Cardiac muscle cell (in vitro differentiated cells and primary cell): ENCODE data around the gene UBR4. TPM values are rescaled to one million over a fixed set of nuclear protein-coding genes. Genes with fewer than 3 reads are reported as not detected.
A peak's percentile ranks its signal among the peaks of the same experiment; 100 is the strongest.

Source experiments
- DNase-seq, 2 donors: peaks; one replicate each; pipeline versions ENCODE4 v3.0.0 to v3.0.0-alpha.2; 2010 to 2017; ENCODE audit warnings: low read depth in 1 of 2, low spot score in 1 of 2
- H3K27ac ChIP-seq: fragments of 200-600 bp; sonication (generic); 2 replicates; pipeline ENCODE4 v1.5.1; 2016
- H3K27me3 ChIP-seq: fragments of 200-600 bp; sonication (generic); 2 replicates; pipeline ENCODE4 v1.6.0; 2016; ENCODE audit warnings: control low read depth
- H3K36me3 ChIP-seq: fragments of 200-600 bp; sonication (generic); 2 replicates; pipeline ENCODE4 v1.5.1; 2016; ENCODE audit warnings: control low read depth
- H3K4me1 ChIP-seq: fragments of 200-600 bp; sonication (generic); 2 replicates; pipeline ENCODE4 v1.8.1; 2017; ENCODE audit warnings: low read depth, mild to moderate bottlenecking, mixed run types
- H3K4me3 ChIP-seq: fragments of 200-600 bp; sonication (generic); 2 replicates; pipeline ENCODE4 v1.5.1; 2016; ENCODE audit warnings: mild to moderate bottlenecking
- H3K9me3 ChIP-seq: fragments of 200-600 bp; sonication (generic); 2 replicates; pipeline ENCODE4 v1.5.1; 2017; ENCODE audit warnings: low read depth, mild to moderate bottlenecking, control low read depth
- polyA plus RNA-seq: library from polyadenylated mRNA; unstranded; fragments of >200 nt; fragmentation: Nextera tagmentation; extraction: Ambion mirVana; gene quantifications from 2 replicates; pipeline ENCODE4 v1.2.1, GENCODE V29; 2016
- total RNA-seq: library from RNA; depleted of rRNA; stranded (reverse); fragments of >200 nt; gene quantifications from 2 replicates; pipeline ENCODE4 v1.2.3, GENCODE V29; 2016
- TF ChIP-seq, protein P1 (sequence below): IDR thresholded peaks from 2 replicates; pipeline ENCODE4 v1.5.1; 2012; ENCODE audit warnings: low read depth, mild to moderate bottlenecking, low read length

Gene UBR4
- total and polyA plus RNA-seq, 2 experiments from 2014 or later: 76.4 to 206 TPM

DNA sequence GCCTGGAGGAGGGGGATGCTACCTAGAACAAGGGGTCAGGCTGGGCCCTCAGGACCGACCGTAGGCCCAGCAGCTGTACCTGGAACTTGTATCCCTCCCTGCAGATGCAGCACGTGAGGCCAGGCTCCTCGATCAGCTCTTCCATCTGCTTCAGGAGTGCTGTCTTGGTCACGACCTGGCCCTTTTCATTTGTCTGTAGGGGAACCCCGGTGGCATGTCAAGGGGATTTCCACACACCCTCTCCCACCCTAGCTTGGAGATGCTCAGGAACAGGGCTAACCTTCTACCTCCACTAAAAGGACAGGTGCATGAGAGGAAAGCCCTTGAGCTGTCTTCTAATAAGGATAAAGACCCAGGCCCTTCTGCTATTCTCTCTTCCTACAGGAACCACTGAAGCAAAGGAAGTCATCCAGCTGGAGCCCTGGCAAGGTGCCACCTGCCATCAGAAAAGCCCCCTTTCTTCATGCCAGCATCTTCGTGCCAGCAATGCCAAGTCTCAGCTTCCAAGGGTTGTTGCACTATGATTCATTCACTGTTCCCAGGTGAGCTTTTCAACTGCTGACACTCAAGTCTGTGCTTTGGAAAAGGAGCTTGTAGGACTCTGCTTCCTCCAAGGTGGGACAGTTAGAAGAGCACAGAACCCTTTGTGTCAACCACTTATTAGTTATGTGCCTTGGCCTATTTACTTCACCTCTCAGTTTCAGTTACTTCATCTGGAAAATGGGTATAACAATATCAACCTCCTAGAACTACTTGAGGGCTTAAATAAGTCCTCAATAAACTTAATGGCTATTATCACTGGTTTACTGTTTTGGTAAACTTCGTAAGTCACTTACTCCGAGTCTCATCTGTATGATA lies 122.1 kb downstream of the UBR4 start:
- H3K9me3 ChIP-seq: no peaks in the 10 kb centered on the region
- peaks cover 96% of the 10 kb centered on the region for H3K36me3 ChIP-seq
- TF ChIP-seq, protein P1, sequence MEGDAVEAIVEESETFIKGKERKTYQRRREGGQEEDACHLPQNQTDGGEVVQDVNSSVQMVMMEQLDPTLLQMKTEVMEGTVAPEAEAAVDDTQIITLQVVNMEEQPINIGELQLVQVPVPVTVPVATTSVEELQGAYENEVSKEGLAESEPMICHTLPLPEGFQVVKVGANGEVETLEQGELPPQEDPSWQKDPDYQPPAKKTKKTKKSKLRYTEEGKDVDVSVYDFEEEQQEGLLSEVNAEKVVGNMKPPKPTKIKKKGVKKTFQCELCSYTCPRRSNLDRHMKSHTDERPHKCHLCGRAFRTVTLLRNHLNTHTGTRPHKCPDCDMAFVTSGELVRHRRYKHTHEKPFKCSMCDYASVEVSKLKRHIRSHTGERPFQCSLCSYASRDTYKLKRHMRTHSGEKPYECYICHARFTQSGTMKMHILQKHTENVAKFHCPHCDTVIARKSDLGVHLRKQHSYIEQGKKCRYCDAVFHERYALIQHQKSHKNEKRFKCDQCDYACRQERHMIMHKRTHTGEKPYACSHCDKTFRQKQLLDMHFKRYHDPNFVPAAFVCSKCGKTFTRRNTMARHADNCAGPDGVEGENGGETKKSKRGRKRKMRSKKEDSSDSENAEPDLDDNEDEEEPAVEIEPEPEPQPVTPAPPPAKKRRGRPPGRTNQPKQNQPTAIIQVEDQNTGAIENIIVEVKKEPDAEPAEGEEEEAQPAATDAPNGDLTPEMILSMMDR: no peak
- no peaks in the 10 kb centered on the region for H3K27me3 ChIP-seq
- no peaks in the 10 kb centered on the region for H3K4me1 ChIP-seq
- no peak for DNase-seq
- H3K4me3 ChIP-seq: no peak overlapping the region
- H3K27ac ChIP-seq: no peak overlapping the region

DNA sequence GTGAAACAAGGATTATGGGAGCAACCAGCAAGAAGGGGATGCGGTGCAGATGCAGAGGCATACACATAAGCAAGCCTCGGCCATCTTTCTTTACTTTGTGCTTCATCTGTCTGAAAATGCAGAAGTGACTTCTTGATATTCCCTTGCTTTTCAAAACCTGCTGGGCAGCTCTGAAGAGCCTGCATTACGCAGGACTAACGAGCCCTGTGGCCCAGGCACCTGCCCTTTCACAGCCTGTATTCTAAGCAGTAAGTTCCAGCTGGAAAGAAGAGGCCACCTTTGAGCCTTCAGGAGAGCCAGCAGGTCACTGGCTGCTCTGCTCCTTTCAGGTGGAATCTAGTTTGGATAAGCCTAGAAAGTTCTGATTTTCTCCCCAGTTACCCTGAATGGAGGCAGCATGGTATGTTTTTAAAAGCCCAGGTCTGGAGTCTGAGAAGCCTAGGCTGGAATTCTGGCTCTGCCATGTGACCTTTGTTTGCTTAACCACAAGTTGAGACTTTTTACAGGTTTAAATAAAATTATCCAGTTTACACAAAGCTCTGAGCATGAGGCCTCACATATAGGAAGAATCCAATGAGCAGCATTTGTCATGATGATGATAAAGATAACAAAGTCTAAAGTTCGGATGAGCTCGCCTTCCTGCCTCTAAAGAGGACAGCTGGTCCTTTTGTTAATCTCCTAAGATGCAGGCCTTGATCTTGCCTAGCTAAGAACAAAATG lies 122.9 kb downstream of the UBR4 start:
- no peaks in the 10 kb centered on the region for H3K4me1 ChIP-seq
- no peaks in the 10 kb centered on the region for H3K27me3 ChIP-seq
- TF ChIP-seq, protein P1: no peak
- H3K36me3 ChIP-seq: peaks cover 96% of the 10 kb centered on the region
- no peak overlapping the region for H3K27ac ChIP-seq
- no peak for DNase-seq
- no peak overlapping the region for H3K4me3 ChIP-seq
- H3K9me3 ChIP-seq: no peaks in the 10 kb centered on the region

DNA sequence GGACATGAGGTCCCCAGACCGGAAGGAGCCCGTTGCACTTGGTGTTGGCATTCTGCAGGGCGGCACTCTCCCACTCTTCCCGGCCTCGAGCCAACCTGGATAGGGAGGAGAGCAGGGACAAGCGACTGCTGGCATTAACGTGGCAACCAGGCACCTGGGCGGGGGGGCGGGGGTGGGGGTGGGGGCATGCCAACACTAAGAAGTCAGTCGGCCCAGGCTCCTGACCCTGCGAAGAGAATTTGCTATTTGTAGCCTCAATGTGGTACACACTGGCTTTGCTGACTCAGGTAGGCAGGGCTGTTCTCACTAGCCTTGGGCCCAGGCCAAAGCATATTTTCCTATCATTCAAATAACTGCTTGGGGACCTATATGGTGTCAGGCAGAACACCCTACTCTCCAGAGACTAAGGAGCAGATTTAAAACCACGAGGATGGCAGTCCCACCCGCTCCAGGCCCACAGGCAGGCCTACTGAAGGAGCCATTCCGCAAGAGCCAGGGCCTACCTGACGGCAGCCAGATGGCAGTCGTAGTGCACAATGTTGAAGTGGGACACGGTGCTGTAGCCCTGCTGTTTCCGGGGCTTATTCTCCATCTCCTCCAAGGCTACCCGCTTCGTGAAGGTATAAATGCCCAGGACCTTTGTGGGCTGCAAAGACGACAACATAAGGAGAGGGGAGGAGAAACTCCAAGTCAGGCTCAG lies 123.7 kb downstream of the UBR4 start:
- TF ChIP-seq, protein P1: no peak
- no peaks in the 10 kb centered on the region for H3K9me3 ChIP-seq
- peaks cover 95% of the 10 kb centered on the region for H3K36me3 ChIP-seq
- H3K4me1 ChIP-seq: no peaks in the 10 kb centered on the region
- no peaks in the 10 kb centered on the region for H3K27me3 ChIP-seq
- no peak overlapping the region for H3K27ac ChIP-seq
- DNase-seq: no peak
- H3K4me3 ChIP-seq: no peak overlapping the region

DNA sequence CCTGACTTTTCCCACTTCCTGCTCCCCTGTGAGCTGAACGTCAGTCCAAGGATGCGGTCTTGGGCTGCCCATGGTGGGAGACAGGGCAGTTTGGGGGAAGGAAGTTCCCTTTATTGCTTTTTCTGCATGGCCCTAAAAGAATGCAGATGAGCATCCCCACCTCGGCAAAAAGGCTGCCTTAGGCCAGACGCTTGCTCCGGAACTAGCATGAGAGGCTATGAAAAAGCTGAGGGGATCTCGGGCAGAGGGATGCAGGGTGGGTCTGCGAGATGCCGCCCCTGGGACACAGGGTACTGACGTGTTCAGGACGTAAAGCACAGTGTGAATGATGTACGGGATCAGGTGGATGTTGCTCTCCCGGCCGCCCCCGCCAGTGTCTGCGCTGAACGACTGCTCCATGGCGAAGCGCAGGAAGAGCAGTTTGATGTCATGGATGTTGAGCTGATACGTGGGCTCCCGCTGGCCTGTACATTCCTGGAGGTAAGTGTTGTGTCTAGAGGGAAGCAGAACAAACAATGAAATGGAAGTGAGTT lies 125.8 kb downstream of the UBR4 start:
- Histone ChIP-seq H3K4me3 (no peak overlapping the region), H3K27ac (peak overlapping the region; percentile 23)

DNA sequence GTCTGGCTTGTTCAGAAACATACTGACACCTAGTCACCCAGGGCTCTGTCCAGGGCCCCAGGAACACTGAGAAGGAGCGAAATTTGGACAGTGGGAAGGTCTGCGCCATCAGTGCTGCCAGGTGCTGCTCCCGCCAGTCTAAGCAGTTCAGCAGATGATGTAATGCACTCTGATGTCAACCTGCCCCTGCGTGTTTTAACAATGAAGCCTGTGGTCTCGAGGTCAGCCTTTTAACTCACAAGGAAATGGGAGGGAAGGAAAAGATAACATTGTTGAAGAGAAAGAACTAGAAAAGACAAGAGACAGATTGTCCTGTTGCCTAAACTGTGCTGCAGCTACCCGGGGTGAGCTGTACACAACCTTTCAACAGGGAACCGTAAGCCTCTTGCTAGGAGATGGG lies 127.0 kb downstream of the UBR4 start:
- Histone ChIP-seq H3K9me3 (no peaks in the 10 kb centered on the region), H3K4me1 (no peaks in the 10 kb centered on the region), H3K27me3 (no peaks in the 10 kb centered on the region), H3K36me3 (peaks cover 95% of the 10 kb centered on the region), H3K4me3 (no peak overlapping the region), H3K27ac (no peak overlapping the region)
- peak in 1 of 2 donors; percentile 89 for DNase-seq
- TF ChIP-seq, protein P1: no peak

More for the DNA sequence above, 125.8 kb downstream of the UBR4 start:
- DNase-seq: no peak
- Histone ChIP-seq H3K27me3 (no peaks in the 10 kb centered on the region), H3K36me3 (peaks cover 97% of the 10 kb centered on the region), H3K9me3 (no peaks in the 10 kb centered on the region), H3K4me1 (no peaks in the 10 kb centered on the region)
- TF ChIP-seq, protein P1: no peak
